NCI-H128 (cell line): ENCODE measurements around the gene UXT.
"Not testable (repeated sequence)": the region's sequence is repeated elsewhere in the genome, so short reads cannot be mapped to it uniquely, and the experiment has no call there.

Experiments
- DNase-seq: peaks from one replicate; lab custom pipeline; 2025; ENCODE audit not compliant: unreplicated experiment; lab: John Stamatoyannopoulos, UW

UXT gene

GRCh38 chrX:47618923-47619485, 40.0 kb downstream of the UXT start:
- no peak for DNase-seq

- DNase-seq: no peak
Measured at GRCh38 chrX:47614618-47615017, 44.4 kb downstream of the UXT start.

GRCh38 chrX:47613082-47613481, 45.9 kb downstream of the UXT start:
- DNase-seq: no peak

GRCh38 chrX:47612418-47612817, 46.6 kb downstream of the UXT start:
- no peak for DNase-seq

- DNase-seq: no peak
Measured at GRCh38 chrX:47611926-47612325, 47.1 kb downstream of the UXT start.

GRCh38 chrX:47611489-47611888, 47.5 kb downstream of the UXT start:
- no peak for DNase-seq

- DNase-seq: no peak
Measured at GRCh38 chrX:47610511-47610910, 48.5 kb downstream of the UXT start.

GRCh38 chrX:47608130-47608810, 50.7 kb downstream of the UXT start:
- no peak for DNase-seq

- DNase-seq: no peak
Measured at GRCh38 chrX:47607091-47607490, 51.9 kb downstream of the UXT start.

- DNase-seq: no peak
Measured at GRCh38 chrX:47605024-47605423, 54.0 kb downstream of the UXT start.

- not testable (repeated sequence) for DNase-seq
Measured at GRCh38 chrX:47603125-47603524, 55.9 kb downstream of the UXT start.
